Fibroblast of skin of right biceps (primary cell): ENCODE results near the gene APCDD1.

Source experiments
- DNase-seq: peaks from one replicate; pipeline ENCODE4 v3.0.0-alpha.2; 2013

Gene APCDD1

DNA sequence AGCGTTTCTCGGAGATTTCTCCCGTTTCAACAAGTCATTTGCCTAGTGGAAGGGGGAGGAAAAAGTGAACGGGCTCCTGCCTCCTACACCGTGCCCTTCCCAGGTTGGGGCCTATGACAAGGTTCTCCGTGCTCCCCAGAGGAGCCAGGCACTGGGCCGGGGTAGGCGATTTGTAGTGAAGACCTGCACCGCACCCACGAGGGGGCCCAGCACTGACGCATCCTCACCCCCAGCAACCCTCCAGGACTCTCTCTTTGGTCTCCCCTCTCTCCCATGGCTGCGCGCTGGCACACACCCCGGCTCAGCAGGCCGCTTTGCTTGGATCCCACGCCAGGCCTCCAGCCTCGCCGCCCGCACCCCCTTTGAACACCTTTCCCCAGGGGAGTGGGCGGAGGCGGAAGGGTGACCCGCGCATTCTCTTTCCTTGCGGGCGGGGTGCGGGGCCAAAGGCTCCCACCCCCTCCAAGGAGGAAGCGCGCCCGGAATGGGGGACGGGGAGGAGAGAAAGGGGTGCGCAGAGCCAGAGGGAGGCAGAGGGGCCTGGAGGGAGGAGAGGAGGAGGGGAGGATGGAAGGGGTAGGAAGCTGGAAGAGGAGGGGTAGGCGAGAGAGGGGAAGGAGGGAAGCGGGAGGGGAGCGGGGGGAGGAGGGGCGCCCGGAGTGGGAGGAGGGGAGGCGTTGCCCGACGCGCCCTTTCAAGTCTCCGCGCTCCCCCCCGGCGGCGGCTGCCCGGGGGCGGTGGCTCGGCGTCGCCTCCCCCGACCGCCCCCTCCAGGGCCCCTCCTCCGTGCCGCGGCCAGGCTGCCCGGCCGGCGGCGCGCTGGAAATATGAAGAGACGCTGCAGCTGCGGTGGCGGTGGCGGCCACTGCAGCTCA, at the start of gene APCDD1:
APCDD1 (plus strand) TSS at position 830 of the 875 bp plus-strand sequence. CDS start 347 bp downstream, outside the sequence.
- DNase-seq: peak; percentile 60

DNA sequence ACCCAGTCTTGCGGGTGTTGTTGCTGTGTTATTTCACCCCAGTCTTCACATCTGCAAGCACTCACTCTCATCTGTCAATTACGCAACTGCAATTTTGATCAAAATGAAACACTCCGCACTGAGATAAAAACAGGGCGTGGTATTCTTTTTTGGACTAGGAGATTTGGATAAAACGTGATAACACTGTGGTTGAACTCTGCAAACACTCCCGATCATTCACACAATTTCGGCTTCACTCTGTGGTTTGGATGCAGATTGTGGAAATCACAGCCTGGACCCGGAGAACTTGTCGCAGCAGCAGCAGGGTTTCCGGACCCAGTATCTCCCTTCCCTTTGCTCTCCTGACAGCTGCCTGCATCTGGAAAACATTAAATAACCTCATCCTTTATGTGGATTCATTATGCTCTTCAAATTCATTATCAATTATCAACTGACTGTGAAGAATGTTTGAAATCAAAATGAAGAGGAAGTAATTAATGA, 49.4 kb upstream of the APCDD1 start:
- peak; percentile 8 for DNase-seq

DNA sequence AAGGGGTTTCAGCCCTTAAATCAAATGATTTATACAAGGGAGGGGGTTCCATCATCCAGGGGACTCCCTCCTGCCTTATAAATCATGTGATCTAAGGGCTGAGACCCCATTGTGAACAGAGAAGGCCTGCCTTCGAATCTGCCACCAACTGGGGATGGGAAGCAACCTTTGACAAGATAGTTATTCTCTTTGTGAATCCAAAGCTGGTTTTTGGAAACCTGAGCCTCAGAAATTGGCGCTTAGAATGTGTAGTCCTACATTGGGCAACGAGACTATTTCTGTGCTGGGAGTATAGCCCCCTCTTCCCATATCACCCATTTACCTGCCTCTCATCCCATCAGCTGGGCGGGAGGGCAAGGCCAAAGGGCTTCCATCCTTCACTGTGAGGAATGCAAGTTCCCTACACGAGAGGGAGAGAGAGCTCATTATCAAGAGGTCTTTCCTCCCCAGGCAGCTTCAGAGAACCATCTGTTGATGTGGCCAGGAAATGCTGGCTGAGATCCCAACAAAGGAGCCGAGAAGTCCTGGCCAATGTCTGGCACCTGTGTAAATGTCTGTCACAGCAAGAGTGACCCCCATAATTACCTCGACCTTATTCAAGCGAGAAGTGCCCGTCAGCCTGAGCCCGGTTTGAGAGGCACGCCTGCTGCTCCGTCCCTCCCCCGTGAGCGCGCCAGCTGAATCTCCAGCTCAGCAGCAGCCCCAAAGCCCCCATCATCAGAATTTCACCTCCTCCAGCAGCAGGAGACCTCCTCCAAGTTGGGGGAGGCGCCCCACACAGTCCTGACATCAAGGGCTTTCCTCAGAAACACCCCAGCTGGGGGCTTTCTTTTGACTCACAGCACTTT, 48.4 kb upstream of the APCDD1 start:
- no peak for DNase-seq

DNA sequence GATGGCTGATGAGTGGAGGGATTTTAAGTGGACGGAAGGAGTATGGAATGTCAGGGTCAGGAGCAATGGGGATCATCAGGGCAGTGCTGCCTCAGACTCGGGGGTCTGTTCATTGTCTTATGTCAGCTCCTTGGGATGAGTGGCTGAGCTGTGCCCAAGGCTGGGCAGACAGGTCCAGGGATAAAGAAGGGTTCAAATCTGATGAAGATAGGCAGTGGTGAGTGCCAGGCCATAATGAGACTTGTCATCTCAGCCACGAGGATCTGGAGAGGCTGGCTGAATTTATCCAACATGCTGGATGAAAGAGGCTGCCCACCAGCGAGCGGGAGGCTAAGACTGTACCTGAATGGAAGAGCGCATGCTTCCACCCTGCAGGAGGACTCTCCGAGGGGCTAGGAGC, 46.3 kb upstream of the APCDD1 start:
- DNase-seq: no peak

DNA sequence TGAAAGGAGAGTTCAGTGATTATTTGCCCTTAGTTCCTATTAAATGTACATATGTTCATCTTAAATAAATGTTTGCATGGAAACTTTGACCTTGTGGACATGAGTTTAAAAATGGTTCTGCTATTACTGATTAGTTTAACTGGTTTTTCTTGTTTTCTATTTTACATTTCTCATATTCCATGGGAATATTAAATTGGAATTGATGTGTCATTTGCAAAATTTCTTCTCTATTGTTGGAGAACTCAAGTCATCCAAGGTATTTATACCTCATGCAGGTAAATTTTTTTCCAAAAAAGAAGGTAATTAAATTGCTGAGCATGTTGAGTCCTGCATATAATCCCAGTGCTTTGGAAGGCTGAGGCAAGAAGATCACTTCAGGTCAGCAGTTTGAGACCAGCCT, 45.4 kb upstream of the APCDD1 start:
- no peak for DNase-seq

DNA sequence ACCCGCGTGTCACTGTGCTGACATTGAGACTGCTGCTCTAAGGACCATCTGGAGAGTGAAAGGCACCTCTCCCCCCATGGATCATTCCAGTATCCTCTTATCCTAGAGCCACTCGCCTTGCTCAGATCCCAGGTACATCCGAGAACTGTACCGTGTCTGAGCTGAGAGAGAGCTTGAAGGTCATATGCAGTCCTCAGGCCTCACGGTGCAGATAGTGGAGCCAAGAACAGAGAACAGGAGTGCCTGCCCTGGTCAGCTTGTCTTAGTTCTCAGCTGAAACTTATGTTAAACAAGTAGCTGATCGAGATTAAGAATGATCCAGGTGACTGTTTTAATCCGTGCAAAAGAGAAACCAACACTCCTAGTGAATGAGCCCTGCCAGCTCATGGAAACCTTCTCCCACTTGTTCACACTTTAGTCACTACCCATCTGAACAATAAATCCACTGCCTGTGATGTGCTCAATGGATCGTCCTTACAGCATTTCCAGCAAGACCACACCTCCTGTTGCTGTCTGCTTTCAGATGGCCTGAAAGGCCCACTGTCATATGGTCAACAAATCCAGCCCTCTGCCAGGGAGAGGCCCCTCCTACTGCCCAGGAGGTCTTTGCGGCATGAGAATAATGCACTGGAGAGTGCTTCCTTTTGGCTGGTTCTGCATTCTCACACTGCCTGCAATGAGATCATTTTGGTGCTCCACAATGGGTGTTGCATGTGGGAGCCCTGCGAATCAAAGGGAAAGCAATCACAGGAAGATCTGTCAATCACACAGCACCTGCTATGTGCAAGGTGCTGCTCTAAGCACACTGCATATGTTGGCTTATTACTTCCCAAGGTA, 43.7 kb upstream of the APCDD1 start:
- DNase-seq: no peak

DNA sequence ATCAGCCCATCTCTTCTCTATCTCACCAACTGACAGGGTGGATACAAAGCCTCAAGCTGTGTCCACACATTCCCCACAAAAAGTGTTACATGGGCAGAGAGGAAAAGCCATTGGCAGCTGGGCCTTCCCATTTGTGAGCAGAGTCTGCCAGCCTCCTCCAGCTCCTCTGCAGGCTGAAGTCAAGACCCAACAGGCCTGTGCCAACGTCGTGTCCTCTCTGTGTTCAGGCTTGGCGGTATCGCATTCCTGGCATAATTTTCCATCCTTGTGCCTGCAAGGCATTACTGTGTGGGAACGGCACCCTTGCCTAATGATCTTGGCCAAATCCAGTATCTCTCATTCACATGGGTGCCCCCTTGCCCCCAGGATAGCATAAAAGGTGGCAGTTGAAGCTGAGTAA, 41.5 kb upstream of the APCDD1 start:
- DNase-seq: no peak

DNA sequence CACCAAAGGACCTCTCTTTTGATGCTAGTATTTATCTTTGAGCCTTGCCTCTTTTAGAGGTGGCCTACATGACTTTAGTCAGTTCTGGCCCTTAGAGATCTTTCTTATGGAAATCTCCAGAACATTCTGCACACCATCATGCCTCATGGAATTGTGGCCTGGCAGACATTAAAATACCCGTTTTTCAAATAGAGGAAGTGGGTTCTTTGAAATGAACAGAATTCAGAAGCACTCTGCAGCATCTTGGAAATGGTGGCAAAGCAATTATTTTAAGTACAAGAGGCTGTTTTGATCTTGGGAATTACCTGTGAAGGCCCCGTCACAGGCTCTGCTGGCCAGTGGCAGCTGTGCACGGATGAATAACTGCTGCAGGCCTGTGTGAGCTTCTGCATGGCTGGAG, 40.7 kb upstream of the APCDD1 start:
- no peak for DNase-seq

DNA sequence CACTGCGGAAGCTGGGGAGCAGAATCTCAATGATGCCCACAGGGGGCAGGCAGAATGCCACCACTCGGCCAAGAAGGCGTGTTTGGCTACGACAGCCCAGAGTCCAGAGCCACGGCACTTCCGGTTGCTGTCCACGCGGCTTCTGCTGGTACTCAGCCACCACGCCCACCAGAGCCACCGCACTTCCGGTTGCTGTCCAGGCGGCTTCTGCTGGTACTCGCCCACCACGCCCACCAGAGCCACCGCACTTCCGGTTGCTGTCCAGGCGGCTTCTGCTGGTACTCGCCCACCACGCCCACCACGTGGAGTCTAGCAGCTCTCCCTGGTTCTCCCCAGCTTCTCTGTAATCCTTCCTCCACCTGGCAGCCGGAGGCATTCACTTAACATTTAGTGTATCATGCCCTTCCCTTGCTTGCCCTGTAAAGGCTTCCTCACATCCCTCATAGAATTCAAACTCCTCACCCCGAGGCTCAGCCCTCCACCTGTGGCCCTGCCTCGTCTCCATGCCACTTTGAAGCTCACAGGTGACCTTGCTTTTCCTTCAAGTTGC, 40.1 kb upstream of the APCDD1 start:
- no peak for DNase-seq

DNA sequence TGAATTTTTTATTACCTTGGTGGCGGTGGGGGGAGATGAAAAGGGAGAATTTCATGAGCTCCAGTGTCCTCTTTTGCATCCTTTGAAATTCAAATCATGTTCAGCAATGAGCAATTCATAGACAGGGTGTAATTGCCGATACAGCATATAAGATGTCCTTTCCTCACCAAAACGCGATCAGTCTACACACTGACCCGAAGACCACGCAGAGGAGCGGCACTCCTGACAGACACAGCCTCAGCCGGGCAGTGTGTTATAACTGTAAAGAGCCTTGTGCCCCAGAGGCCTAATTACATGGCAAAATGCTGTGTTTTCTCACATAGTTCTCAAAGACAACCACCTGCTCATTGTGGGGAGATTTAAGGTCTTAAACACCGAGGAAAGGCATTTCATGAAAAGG, 38.4 kb upstream of the APCDD1 start:
- DNase-seq: no peak

DNA sequence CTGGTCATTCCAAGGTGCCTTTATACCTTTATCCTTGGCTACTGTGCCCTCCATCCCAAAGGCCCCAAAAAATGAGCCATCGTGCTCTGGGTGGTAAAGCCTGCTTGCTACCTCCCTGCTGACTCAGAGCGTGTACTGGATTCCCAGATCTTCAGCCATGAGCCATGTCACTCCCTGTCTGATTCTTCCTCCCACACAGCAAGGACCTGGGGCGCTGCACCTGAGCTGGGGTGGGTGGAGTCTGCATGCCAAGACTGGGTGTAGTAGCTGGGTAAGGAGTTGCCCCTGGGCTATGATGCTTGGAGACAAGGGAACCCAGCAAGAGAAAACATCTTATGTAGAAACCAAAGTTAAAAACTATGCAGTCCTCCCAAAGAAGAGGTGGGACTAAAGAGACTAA, 37.2 kb upstream of the APCDD1 start:
- DNase-seq: no peak

DNA sequence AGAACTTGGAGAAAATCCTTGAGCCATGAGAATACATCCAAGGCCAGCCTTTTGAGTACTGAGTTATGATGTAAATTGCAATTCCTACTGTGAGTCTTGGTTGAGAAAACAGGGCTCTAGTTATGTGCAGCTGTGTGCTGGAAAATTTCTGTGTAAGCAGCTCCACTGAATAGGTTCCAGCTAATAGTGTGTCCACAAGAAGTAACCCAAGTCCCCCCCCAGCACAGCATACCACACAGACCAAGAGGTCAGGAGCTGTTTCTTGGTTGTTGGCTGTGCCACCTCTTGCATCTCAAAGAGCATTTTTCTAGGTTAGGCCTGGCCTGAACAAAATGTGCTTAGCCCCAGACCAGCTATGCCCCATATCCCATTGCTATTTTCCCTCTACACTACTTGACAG, 36.8 kb upstream of the APCDD1 start:
- DNase-seq: no peak

DNA sequence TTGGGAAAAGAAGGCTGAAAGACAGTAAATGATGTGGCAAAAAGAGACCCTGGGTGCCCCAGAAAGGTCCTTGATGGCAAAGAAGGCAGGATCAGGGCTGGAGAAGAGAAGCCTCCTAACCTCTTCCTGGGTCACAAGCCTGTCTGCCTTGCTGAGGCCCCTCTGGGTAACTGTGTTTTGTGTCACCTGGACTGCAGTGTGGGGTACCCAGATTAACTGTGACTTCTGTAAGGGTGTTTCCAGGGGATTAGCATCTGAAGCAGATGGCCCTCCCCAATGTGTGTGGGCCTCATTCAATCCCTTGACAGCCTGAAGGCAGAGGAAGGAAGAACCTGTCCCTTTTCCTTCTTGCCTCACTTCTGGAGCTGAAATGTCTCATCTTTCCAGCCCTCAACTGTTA, 35.6 kb upstream of the APCDD1 start:
- no peak for DNase-seq

DNA sequence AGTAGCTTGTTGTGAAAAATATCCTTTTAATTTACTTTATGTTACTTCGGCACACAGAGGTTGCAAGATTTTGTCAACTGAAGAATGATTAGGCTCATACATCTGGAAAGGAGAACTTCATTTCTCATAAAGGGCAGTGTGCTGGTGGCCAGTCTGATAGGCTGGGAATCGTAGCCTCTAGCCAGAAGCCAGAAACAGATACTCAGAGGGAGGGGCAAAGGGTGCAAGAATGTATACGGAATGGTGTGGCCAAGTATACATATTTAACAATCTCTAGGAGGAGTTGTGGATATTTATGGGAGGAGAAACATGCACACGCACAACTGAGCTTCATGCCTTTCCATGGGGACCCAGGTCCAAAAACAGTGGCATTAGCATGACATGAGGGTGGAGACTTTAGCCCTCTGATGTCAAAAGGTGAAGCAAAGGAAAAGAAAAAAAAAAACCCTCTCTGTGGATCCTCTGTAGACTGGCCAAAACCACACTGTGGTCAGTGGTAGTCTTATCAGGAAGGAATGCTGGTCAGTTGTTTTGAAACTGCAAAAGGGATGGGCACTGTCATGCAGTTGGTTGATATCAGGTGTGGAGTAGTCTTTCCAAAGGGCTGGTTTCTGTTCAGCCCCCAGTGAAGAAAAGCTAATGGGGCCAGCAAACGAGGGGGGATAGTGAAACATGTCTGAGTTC, 34.9 kb upstream of the APCDD1 start:
- DNase-seq: no peak

DNA sequence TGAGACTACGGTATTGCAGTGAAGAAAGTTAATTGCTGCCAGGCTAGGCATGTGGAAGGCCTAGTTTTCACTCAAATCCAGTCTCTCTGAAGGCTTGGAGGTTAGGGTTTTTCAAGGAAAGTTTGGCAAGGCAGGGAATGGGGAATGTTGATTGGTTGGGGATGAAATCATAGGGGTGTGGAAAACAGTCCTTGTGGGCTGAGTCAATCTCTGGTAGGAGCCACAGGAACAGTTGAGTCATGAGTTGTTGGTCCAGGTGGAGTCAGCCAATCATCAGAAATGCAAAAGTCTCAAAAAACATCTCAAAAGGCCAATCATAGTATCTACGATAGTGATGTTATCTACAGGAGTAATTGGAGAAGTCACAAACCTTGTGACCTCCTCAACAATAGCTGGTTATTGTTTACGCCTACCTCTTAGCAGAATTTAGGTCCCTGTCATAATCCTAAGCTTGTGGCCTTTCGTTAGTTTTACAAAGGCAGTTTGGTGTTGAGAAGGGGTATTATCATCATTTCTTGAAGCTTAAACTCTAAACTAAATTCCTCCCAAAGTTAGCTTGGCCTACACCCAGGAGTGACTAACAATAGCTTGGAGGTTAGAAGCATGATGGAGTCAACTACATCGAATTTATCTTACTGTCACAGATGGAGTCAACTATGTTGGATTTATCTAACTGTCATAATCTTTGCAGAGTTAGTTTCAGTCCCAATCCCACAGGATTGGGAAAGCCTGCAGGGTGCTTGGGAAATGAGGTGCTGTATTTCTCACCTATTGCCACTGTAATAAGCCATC, 33.7 kb upstream of the APCDD1 start:
- DNase-seq: peak; percentile 84

DNA sequence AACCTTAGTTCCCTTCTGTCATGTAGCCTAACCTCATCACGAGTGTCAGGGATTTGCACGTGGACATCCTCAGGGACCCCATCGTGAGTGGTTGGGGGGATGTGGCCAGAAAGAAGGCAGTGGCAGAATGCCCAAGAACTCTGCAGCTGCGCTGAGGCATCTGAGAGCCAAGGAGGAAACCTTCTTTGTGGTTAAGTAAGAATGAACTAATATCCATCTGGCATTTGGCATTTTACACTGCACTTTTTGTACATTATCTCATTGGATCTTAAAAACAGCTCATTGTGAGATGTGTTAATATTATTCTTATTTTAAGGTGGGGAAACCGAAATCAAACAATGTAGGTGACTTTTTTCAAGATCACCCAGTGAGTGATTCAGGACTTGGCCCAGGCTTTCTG, 32.6 kb upstream of the APCDD1 start:
- peak; percentile 81 for DNase-seq

DNA sequence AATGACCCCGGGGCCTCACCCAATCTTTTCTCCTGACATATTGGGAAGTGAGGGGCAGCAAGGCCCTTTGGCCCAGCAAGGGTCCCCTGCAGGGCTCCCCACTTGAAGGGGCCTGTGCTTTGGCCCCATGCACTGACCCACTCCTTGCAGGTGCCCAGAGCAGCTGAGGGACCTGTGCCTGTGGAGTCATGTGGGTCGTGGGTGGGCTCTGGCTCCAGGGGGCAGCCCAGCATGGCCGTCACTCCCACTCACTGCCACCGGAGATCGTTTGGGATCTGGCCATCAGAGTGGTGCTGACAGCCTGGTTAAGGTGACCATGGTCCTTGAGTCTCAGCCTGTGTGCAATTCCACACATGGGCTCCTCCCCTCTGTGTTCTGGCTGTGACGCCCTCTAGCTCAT, 31.7 kb upstream of the APCDD1 start:
- DNase-seq: no peak

DNA sequence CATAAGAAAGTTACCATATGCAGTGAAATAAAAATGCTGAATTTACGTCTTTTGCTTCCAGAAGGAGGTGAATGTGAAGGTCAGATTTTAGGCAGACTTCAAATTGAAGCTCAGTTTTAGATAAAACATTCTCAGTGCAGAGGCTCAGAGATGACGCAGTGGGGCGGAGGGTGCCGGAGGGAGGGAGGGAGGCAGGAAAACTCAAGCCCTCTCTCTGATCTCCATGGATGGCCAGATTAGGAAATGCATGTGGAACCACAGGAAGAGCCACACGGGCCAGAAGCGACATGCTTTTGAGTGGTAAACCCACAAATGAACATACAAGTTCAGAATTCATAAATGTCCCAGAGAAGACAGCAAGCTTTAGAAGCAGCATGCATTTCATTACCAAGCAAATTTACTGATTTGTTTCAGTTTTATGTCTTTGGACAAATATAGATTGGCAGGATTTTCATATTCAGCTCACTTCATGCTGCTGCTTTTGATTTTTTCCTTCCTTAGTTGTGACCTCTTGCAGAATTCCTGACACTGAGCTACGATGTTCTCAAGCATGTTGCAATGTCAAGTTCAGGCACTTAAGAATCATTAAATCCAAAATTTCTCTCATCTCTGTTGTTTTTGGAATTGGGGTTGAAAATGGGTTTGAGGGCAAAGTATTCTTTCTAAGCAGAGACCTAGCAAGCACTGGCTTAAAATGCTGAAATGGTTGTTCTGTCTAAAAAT, 29.7 kb upstream of the APCDD1 start:
- peak; percentile 17 for DNase-seq

DNA sequence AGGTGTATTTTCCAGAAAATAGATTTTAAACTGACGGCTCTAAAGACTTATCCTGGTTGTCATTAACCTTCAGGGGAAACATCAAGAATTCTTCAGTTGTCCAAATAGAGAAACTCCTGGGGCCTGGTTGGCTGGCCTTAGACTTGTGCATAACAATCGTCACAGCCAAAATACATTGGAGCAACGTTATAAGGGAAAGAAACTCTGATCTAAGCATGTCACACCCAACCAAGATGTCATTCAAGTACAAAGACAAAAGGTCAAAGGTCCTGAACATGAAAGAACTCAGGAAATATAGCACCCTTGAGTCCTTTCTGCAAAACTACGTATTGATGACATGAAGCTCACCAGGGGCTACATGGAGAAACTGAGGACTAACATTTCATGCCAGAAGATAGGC, 23.8 kb upstream of the APCDD1 start:
- DNase-seq: no peak

DNA sequence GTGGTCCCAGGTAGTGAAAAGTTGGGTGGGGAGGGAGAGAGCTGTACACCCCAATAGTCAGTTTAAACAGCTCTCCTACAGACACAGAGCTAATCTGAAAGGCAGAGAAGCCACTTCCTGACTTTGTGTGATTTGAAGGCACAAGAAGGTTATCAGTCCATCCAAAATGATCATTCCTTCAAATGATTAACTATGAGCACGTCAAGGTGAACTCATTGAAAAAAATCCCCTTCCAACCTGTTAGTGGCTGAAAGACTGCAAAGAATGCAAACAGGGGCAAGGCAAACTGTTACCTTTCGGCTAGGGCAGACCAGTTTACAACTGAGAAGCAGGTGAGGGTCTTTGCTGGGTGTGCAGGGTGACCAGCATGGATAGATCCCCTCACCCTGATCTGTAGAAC, 22.8 kb upstream of the APCDD1 start:
- no peak for DNase-seq

DNA sequence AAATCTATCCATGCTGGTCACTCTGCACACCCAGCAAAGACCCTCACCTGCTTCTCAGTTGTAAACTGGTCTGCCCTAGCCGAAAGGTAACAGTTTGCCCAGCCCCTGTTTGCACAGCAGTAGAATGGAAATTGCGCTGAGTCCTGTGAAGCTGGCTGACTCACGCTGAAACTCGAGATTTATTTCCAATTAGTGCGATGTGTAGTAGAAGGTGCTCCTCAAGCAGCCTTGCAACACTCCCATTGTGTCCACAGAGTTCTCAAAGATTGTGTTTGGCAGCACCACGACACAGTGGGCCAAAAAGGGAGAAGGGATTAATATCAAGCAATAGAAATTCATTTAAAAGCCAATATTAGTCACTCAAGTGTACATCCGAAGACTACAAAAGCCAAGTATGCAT, 21.7 kb upstream of the APCDD1 start:
- DNase-seq: no peak
